Astrocyte of the spinal cord (primary cell): Measurements from ENCODE around the gene DCAF17.

Source experiments
- DNase-seq: peaks from one replicate; pipeline ENCODE4 v3.0.0; 2011; ENCODE audit warnings: low read depth, low spot score
- H3K4me3 ChIP-seq: 2 replicates; pipeline ENCODE4 v1.5.1; 2011; ENCODE audit warnings: low read depth, mild to moderate bottlenecking, low read length, moderate library complexity
- CTCF ChIP-seq: IDR thresholded peaks from 2 replicates; pipeline ENCODE4 v1.5.1; 2012; ENCODE audit warnings: low read depth, mild to moderate bottlenecking, low read length, inconsistent platforms
- in situ Hi-C: cut with HindIII; loops from 2 replicates; pipeline ENCODE4 v1.10.0; 2017; ENCODE audit warnings: low sequenced_read_pairs

DCAF17 gene

GRCh38 chr2:171478345-171478744 lies 44.3 kb downstream of the DCAF17 start:
- no peak for TF ChIP-seq CTCF
- in situ Hi-C loops, result no loop called here
- peak; percentile 15 for DNase-seq
- no peak overlapping the region for H3K4me3 ChIP-seq

- in situ Hi-C loops, result no loop called here
- H3K4me3 ChIP-seq, result no peak overlapping the region
- DNase-seq, result peak; percentile 9
- TF ChIP-seq CTCF, result no peak
Measured at GRCh38 chr2:171479154-171479814, 45.3 kb downstream of the DCAF17 start.

GRCh38 chr2:171480908-171481307 lies 46.9 kb downstream of the DCAF17 start:
- in situ Hi-C loops, result no loop called here
- no peak for DNase-seq
- no peak overlapping the region for H3K4me3 ChIP-seq
- no peak for TF ChIP-seq CTCF

DNA sequence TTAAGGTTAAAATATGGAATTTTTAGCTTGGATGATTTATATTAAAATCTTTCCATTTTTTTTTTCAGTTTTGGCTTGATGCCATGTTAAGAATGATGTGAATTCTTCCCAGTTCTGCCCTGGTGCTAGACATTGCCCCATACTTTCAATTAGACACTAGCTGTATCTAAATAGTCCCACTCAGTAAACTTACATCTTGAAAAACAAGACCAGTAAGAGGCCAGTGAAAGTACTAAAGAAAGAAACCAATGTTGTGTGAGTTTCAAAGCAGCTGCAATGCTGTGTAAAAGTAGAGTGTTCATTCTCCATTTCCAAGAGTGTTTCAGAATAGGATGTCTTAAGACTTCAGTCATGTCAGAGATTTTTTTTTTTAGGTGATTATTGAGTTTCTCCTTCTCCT lies 48.3 kb downstream of the DCAF17 start:
- no peak overlapping the region for H3K4me3 ChIP-seq
- DNase-seq, result no peak
- in situ Hi-C loops, result no loop called here
- no peak for TF ChIP-seq CTCF

GRCh38 chr2:171482877-171483276 lies 48.9 kb downstream of the DCAF17 start:
- in situ Hi-C loops, result no loop called here
- no peak for DNase-seq
- no peak overlapping the region for H3K4me3 ChIP-seq
- no peak for TF ChIP-seq CTCF

GRCh38 chr2:171483793-171484192 lies 49.8 kb downstream of the DCAF17 start:
- H3K4me3 ChIP-seq, result no peak overlapping the region
- in situ Hi-C loops, result no loop called here
- no peak for TF ChIP-seq CTCF
- no peak for DNase-seq
